Uterus (tissue), 4 donors: ENCODE data around the gene MEIOB. TPM values are rescaled to one million over a fixed set of nuclear protein-coding genes. Genes with fewer than 3 reads are reported as not detected.

Experiments used
- DNase-seq, 2 donors: peaks; one replicate each; pipeline ENCODE4 v3.0.0-alpha.2; 2019 to 2020
- H3K27ac ChIP-seq, 2 donors: fragments of 200-600 bp; sonication (generic); 1 replicate in 1 of 2; 2 replicates in 1 of 2; pipeline ENCODE4 v1.5.1; 2016 to 2018
- H3K27me3 ChIP-seq, 2 donors: fragments of 200-600 bp; sonication (generic); one replicate each; pipeline ENCODE4 v1.5.1; 2018 to 2019; ENCODE audit warnings: control low read depth in 1 of 2
- H3K36me3 ChIP-seq, 2 donors: fragments of 200-600 bp; sonication (generic); one replicate each; pipeline ENCODE4 v1.5.1; 2019; ENCODE audit warnings: control low read depth in 1 of 2
- H3K4me1 ChIP-seq, 2 donors: fragments of 200-600 bp; sonication (generic); one replicate each; pipeline ENCODE4 v1.5.1; 2018 to 2019; ENCODE audit warnings: control low read depth in 1 of 2
- H3K4me3 ChIP-seq, 2 donors: fragments of 200-600 bp; sonication (generic); 1 replicate in 1 of 2; 2 replicates in 1 of 2; pipeline ENCODE4 v1.5.1; 2018 to 2019; ENCODE audit warnings: mild to moderate bottlenecking in 1 of 2
- H3K9me3 ChIP-seq, 2 donors: fragments of 200-600 bp; sonication (generic); one replicate each; pipeline ENCODE4 v1.5.1; 2019; ENCODE audit warnings: control low read depth in 1 of 2
- CTCF ChIP-seq, 4 experiments: fragments of 200-600 bp in 2 of 4; fragments of 450-650 bp in 2 of 4; sonication (generic) in 2 of 4; IDR thresholded peaks; one replicate each; pipeline ENCODE4 v1.5.1; 2016 to 2019; ENCODE audit warnings: antibody characterized with exemption in 4 of 4, mild to moderate bottlenecking in 2 of 4, moderate library complexity in 1 of 4
- POLR2A ChIP-seq, 2 donors: fragments of 450-650 bp; IDR thresholded peaks; one replicate each; pipeline ENCODE4 v1.6.1; 2016; ENCODE audit warnings: antibody characterized with exemption in 2 of 2, mild to moderate bottlenecking in 1 of 2, moderate library complexity in 1 of 2
- intact Hi-C: fragments of 100-400 bp; cut with DNase I; formaldehyde crosslinking; loops from one replicate; pipeline ENCODE4 v1.15.1; 2023; ENCODE audit warnings: low total_unique reads
- total RNA-seq, 4 donors: library from RNA; depleted of rRNA in 3 of 4; stranded (reverse); fragments of >200 nt in 3 of 4; gene quantifications; one replicate each; pipeline versions ENCODE4 v1.1.0 to v1.2.4, GENCODE V29; 2014 to 2023
- donor health status: DM: yes; HTN: yes; CAD: no.

Gene MEIOB
- total RNA-seq, 4 donors from 2014 or later = 0.48 to 0.76 TPM; not detected in 2

GRCh38 chr16:1794908-1795666 lies 76.9 kb downstream of the MEIOB start:
- DNase-seq = no peak
- TF ChIP-seq POLR2A (IDR thresholded peaks at IDR 0.05) (no peak), CTCF (IDR thresholded peaks at IDR 0.05) (no peak)
- H3K4me1 ChIP-seq = no peaks in the 10 kb centered on the region
- no peaks in the 10 kb centered on the region for H3K27me3 ChIP-seq
- no peaks in the 10 kb centered on the region for H3K9me3 ChIP-seq
- H3K36me3 ChIP-seq = no peaks in the 10 kb centered on the region
- intact Hi-C loops = no loop called here
- H3K27ac ChIP-seq = no peak overlapping the region
- H3K4me3 ChIP-seq = no peak overlapping the region

- intact Hi-C loops = no loop called here
- TF ChIP-seq CTCF (IDR thresholded peaks at IDR 0.05) (no peak), POLR2A (IDR thresholded peaks at IDR 0.05) (no peak)
- Histone ChIP-seq H3K27me3 (no peaks in the 10 kb centered on the region), H3K9me3 (no peaks in the 10 kb centered on the region), H3K36me3 (no peaks in the 10 kb centered on the region), H3K4me3 (no peak overlapping the region), H3K4me1 (no peaks in the 10 kb centered on the region), H3K27ac (no peak overlapping the region)
- DNase-seq = no peak
These were observed 77.6 kb downstream of the MEIOB start for GRCh38 chr16:1794221-1794871.

DNA sequence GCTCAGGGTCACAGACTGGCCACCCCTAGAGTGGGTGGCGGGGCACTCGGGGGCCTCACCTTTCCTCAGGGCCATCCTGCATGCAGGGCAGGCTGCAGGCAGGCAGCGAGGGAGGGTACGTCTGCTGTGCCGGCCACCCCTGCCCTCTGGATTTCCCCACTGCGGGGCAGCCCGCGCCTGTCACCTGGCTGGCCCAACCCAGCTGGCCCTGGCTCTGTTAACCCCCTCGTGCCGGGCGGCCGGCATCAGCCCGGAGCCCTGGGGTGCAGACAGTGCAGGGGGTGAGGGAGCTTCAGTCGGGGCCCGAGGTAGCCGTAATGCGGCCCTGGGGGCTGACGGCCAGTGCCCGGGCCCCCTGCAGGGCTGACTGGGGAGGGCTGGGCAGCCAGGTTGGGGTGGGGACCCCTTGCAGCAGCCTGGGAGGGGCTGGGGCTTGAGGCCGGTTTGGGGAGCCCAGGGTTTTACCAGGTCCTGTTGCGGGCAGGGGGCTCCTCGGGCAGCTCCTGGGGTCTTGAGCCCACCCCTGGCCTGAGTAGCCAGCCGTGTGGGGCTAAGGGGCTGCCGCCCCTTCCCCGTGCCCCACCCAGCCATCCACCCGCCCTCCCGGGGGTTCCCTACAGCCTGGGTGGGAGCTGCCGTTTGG lies 78.3 kb downstream of the MEIOB start, which contains the start of gene IGFALS:
Gene IGFALS, minus strand, starts transcription at position 128 of the 643 bp plus-strand sequence. Its CDS starts 53 bp downstream, at position 75.
- no peaks in the 10 kb centered on the region for H3K9me3 ChIP-seq
- DNase-seq = no peak
- no peak within 1 kb of the TSS for H3K27ac ChIP-seq
- H3K27me3 ChIP-seq = no peaks in the 10 kb centered on the region
- intact Hi-C loops = no loop called here
- no peaks in the 10 kb centered on the region for H3K4me1 ChIP-seq
- no peak within 1 kb of the TSS for H3K4me3 ChIP-seq
- no peaks in the 10 kb centered on the region for H3K36me3 ChIP-seq
- no peak for TF ChIP-seq POLR2A (IDR thresholded peaks at IDR 0.05)
- TF ChIP-seq CTCF (IDR thresholded peaks at IDR 0.05) = no peak

DNA sequence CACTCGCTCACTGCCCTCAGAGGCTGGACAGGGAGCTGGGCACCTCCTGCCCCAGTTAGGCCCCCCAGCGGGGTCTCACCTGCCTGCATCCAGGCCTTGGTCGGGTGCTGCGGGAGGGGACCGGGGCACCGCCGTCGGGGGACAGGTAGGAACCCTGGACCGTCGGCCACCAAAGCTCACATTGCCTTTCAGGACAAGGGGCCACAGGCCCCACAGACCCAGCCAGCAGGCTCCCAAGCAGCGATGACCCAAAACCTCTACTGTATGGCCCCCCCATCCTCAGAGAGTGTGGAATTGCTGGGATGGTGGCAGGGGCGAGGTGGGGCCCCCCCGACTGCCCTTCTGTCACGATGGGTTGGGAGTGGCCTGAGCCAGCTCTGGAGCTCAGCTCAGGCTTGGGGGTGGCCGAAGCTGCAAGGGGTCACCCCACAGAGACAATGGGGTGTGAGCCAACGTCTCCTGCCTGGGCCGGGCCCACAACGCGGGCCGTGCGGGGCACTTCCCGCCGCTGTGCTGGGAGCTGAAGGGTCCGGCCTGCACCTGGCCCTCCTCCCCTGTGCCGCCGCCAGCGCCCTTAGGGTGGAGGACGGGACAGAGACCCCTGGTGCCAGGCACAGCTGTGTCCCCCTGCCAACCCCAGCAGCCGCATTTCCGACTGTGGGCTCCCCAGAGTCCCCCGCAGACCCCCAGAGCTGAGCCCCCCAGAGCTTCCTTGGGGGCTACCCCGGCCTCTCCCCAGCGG lies 79.0 kb downstream of the MEIOB start:
- H3K9me3 ChIP-seq = no peaks in the 10 kb centered on the region
- no peak overlapping the region for H3K27ac ChIP-seq
- H3K36me3 ChIP-seq = no peaks in the 10 kb centered on the region
- no peak for TF ChIP-seq POLR2A (IDR thresholded peaks at IDR 0.05)
- TF ChIP-seq CTCF (IDR thresholded peaks at IDR 0.05) = no peak
- DNase-seq = no peak
- intact Hi-C loops = no loop called here
- no peak overlapping the region for H3K4me3 ChIP-seq
- H3K4me1 ChIP-seq = no peaks in the 10 kb centered on the region
- no peaks in the 10 kb centered on the region for H3K27me3 ChIP-seq
